GM12878 (cell line): ENCODE data around the gene PPIE.

Experiments used
- BMI1 ChIP-seq: fragments of 450-650 bp; IDR thresholded peaks from 2 replicates; pipeline ENCODE4 v1.6.1; 2016; ENCODE audit warnings: mild to moderate bottlenecking, moderate library complexity, borderline replicate concordance
- CBX5 ChIP-seq: sonication (generic); IDR thresholded peaks from 2 replicates; pipeline ENCODE4 v1.6.1; 2016; ENCODE audit warnings: low read depth, moderate library complexity, mild to moderate bottlenecking, inconsistent platforms
- ETV6 ChIP-seq, 2 experiments: fragments of 450-650 bp in 1 of 2; IDR thresholded peaks in 1 of 2; conservative IDR thresholded peaks in 1 of 2; 2 replicates each; pipeline ENCODE4 v1.6.1; 2014; ENCODE audit warnings: antibody characterized with exemption in 1 of 2, borderline replicate concordance in 1 of 2, low read depth in 1 of 2, mild to moderate bottlenecking in 1 of 2, moderate library complexity in 1 of 2
- EZH2 ChIP-seq: IDR thresholded peaks from 2 replicates; pipeline ENCODE4 v1.6.1; 2012; ENCODE audit warnings: low read depth, mild to moderate bottlenecking, control low read depth, inconsistent platforms, low read length, borderline replicate concordance; ENCODE audit not compliant: control insufficient read depth
- JUND ChIP-seq: IDR thresholded peaks from 2 replicates; pipeline ENCODE4 v1.6.1; 2012; ENCODE audit warnings: low read depth, mild to moderate bottlenecking, low read length, improper control_type of control experiment, moderate library complexity
- NBN ChIP-seq: fragments of 450-650 bp; IDR thresholded peaks from 2 replicates; pipeline ENCODE4 v1.6.1; 2016
- NR2C2 ChIP-seq: IDR thresholded peaks from 2 replicates; pipeline ENCODE4 v1.6.1; 2011; ENCODE audit warnings: borderline replicate concordance, low read depth; ENCODE audit not compliant: control insufficient read depth, insufficient read length
- POLR2AphosphoS5 ChIP-seq: IDR thresholded peaks from 2 replicates; pipeline ENCODE4 v1.6.1; 2011; ENCODE audit warnings: mild to moderate bottlenecking, low read length, inconsistent platforms
- SRF ChIP-seq, 2 experiments: IDR thresholded peaks; 2 replicates each; pipeline ENCODE4 v1.6.1; 2011; ENCODE audit warnings: low read depth in 2 of 2, low read length in 2 of 2, mild to moderate bottlenecking in 1 of 2, moderate library complexity in 1 of 2
- ZBED1 ChIP-seq: IDR thresholded peaks from 2 replicates; pipeline ENCODE4 v1.6.1; 2016; ENCODE audit warnings: borderline replicate concordance
- TF ChIP-seq, protein P1 (sequence below): IDR thresholded peaks from 2 replicates; pipeline ENCODE4 v1.6.1; 2012; ENCODE audit warnings: low read depth, low read length, improper control_type of control experiment
- TF ChIP-seq, protein P2 (sequence below), 3 experiments: IDR thresholded peaks in 2 of 3; conservative IDR thresholded peaks in 1 of 3; 2 replicates each; pipeline ENCODE4 v1.5.1; 2011; ENCODE audit warnings: low read depth in 3 of 3, low read length in 3 of 3, mild to moderate bottlenecking in 3 of 3, control low read depth in 2 of 3, moderate library complexity in 2 of 3, inconsistent platforms in 1 of 3, mixed read lengths in 1 of 3; ENCODE audit not compliant: control insufficient read depth in 2 of 3, insufficient read depth in 1 of 3; ENCODE audit errors: extremely low read depth in 1 of 3
- TF ChIP-seq, protein P3 (sequence below): fragments of 450-650 bp; IDR thresholded peaks from 2 replicates; pipeline ENCODE4 v1.6.1; 2017; ENCODE audit warnings: mild to moderate bottlenecking
- TF ChIP-seq, protein P4 (sequence below): fragments of 450-650 bp; IDR thresholded peaks from 2 replicates; pipeline ENCODE4 v1.6.1; 2017; ENCODE audit warnings: mild to moderate bottlenecking, moderate library complexity

DNA sequence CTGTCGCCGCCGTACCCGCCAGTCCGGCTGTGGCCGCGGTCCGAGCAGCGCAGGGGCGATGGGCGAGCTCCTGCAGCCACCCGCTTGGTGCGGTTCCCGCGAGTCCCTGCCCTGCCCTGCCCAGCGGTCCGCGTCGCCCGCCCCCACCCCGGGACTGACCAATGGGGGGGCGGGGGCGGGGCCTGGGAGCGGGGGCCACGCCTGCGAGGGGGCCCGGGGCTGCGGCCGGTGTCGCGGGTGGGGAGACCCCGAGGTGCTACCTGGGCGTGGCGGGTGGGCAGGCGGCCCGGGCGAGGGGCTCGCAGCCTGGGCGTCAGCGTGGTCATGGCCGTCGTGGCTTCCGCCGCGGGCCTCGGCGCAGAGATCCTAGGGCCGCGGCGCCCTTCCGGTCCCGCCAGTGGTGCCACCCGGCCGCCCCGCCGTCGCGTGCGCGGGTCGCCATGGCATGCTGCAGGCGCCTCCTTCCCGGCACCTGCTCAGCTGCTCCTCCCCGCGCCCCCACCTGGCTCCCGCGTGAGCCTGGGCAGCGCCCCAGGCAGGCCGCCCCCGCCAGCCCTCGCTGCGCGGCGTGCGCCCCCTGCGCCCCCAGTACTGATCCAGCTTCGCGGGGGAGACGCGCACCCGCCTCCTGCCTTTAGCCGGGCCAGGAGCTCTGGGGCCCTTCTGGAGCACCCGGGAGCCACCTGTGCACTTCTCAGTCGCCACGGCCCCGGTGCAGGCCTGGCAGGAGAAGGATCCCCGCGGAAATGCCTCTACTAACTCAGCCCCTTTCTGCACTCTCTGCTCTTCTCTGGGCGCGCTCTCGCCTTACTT, 50.3 kb downstream of the PPIE start, which contains the start of gene BMP8B:
- no peak for TF ChIP-seq NR2C2
- TF ChIP-seq CBX5 = no peak
- TF ChIP-seq POLR2AphosphoS5 = peak; percentile 33; the same call in 1 of the 2 replicates
- no peak for TF ChIP-seq SRF (IDR thresholded peaks at IDR 0.05; ENCODE audit: low read depth in 2 of 2, low read length in 2 of 2)
- TF ChIP-seq ZBED1 = no peak
- TF ChIP-seq JUND = 0 out of 2 replicates have a peak, but pooled peaks have one; percentile 13
- no peak for TF ChIP-seq NBN
- TF ChIP-seq, protein P1, sequence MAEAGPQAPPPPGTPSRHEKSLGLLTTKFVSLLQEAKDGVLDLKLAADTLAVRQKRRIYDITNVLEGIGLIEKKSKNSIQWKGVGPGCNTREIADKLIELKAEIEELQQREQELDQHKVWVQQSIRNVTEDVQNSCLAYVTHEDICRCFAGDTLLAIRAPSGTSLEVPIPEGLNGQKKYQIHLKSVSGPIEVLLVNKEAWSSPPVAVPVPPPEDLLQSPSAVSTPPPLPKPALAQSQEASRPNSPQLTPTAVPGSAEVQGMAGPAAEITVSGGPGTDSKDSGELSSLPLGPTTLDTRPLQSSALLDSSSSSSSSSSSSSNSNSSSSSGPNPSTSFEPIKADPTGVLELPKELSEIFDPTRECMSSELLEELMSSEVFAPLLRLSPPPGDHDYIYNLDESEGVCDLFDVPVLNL = no peak
- TF ChIP-seq, protein P2, sequence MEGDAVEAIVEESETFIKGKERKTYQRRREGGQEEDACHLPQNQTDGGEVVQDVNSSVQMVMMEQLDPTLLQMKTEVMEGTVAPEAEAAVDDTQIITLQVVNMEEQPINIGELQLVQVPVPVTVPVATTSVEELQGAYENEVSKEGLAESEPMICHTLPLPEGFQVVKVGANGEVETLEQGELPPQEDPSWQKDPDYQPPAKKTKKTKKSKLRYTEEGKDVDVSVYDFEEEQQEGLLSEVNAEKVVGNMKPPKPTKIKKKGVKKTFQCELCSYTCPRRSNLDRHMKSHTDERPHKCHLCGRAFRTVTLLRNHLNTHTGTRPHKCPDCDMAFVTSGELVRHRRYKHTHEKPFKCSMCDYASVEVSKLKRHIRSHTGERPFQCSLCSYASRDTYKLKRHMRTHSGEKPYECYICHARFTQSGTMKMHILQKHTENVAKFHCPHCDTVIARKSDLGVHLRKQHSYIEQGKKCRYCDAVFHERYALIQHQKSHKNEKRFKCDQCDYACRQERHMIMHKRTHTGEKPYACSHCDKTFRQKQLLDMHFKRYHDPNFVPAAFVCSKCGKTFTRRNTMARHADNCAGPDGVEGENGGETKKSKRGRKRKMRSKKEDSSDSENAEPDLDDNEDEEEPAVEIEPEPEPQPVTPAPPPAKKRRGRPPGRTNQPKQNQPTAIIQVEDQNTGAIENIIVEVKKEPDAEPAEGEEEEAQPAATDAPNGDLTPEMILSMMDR (IDR thresholded peaks at IDR 0.05 in 2 of 3, conservative IDR thresholded peaks at IDR 0.05 in 1 of 3; ENCODE audit: control insufficient read depth in 2 of 3, extremely low read depth in 1 of 3, insufficient read depth in 1 of 3, low read depth in 3 of 3, low read length in 3 of 3) = peak in 1 of 3 experiments; percentile 5; a peak in 1 of 6 replicates
- TF ChIP-seq, protein P3, sequence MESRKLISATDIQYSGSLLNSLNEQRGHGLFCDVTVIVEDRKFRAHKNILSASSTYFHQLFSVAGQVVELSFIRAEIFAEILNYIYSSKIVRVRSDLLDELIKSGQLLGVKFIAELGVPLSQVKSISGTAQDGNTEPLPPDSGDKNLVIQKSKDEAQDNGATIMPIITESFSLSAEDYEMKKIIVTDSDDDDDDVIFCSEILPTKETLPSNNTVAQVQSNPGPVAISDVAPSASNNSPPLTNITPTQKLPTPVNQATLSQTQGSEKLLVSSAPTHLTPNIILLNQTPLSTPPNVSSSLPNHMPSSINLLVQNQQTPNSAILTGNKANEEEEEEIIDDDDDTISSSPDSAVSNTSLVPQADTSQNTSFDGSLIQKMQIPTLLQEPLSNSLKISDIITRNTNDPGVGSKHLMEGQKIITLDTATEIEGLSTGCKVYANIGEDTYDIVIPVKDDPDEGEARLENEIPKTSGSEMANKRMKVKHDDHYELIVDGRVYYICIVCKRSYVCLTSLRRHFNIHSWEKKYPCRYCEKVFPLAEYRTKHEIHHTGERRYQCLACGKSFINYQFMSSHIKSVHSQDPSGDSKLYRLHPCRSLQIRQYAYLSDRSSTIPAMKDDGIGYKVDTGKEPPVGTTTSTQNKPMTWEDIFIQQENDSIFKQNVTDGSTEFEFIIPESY = no peak
- TF ChIP-seq, protein P4, sequence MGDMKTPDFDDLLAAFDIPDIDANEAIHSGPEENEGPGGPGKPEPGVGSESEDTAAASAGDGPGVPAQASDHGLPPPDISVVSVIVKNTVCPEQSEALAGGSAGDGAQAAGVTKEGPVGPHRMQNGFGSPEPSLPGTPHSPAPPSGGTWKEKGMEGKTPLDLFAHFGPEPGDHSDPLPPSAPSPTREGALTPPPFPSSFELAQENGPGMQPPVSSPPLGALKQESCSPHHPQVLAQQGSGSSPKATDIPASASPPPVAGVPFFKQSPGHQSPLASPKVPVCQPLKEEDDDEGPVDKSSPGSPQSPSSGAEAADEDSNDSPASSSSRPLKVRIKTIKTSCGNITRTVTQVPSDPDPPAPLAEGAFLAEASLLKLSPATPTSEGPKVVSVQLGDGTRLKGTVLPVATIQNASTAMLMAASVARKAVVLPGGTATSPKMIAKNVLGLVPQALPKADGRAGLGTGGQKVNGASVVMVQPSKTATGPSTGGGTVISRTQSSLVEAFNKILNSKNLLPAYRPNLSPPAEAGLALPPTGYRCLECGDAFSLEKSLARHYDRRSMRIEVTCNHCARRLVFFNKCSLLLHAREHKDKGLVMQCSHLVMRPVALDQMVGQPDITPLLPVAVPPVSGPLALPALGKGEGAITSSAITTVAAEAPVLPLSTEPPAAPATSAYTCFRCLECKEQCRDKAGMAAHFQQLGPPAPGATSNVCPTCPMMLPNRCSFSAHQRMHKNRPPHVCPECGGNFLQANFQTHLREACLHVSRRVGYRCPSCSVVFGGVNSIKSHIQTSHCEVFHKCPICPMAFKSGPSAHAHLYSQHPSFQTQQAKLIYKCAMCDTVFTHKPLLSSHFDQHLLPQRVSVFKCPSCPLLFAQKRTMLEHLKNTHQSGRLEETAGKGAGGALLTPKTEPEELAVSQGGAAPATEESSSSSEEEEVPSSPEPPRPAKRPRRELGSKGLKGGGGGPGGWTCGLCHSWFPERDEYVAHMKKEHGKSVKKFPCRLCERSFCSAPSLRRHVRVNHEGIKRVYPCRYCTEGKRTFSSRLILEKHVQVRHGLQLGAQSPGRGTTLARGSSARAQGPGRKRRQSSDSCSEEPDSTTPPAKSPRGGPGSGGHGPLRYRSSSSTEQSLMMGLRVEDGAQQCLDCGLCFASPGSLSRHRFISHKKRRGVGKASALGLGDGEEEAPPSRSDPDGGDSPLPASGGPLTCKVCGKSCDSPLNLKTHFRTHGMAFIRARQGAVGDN = peak; percentile 91
- TF ChIP-seq ETV6 (conservative IDR thresholded peaks at IDR 0.05 in 1 of 2, IDR thresholded peaks at IDR 0.05 in 1 of 2; ENCODE audit: borderline replicate concordance in 1 of 2, low read depth in 1 of 2) = no peak
- no peak for TF ChIP-seq EZH2
- TF ChIP-seq BMI1 = no peak
